Activated CD8-positive, alpha-beta memory T cell treated with anti-CD3 and anti-CD28 coated beads, Interleukin-2, amount 50 U/mL, for 4 hours (primary cell): ENCODE results near the gene CELA1.

Experiments used
- DNase-seq: peaks from one replicate; pipeline ENCODE4 v3.0.0-alpha.2; 2020

Gene CELA1

DNA sequence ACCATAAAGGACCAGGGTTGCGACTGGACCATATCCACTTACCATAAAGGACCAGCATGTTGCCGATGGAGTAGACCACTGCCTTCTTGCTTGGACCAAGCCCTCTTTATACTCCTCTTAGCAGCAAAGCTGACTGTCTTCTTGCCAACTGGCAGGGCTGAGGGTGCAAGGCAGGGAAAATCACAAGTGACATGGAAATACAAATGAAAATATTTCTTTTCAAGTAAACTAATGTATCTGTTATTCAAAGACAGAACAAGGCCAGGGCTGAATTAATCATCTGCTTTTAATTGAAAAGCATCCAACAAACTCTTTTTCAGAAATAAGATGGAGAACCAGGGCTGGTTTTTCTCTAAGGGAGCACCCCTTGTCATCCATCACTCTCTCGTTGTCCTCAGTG is at the start of gene CELA1:
Gene CELA1 (minus strand): TSS at position 99 of the 400 bp plus-strand sequence. CDS start 41 bp downstream, at position 58.
- DNase-seq: no peak

DNA sequence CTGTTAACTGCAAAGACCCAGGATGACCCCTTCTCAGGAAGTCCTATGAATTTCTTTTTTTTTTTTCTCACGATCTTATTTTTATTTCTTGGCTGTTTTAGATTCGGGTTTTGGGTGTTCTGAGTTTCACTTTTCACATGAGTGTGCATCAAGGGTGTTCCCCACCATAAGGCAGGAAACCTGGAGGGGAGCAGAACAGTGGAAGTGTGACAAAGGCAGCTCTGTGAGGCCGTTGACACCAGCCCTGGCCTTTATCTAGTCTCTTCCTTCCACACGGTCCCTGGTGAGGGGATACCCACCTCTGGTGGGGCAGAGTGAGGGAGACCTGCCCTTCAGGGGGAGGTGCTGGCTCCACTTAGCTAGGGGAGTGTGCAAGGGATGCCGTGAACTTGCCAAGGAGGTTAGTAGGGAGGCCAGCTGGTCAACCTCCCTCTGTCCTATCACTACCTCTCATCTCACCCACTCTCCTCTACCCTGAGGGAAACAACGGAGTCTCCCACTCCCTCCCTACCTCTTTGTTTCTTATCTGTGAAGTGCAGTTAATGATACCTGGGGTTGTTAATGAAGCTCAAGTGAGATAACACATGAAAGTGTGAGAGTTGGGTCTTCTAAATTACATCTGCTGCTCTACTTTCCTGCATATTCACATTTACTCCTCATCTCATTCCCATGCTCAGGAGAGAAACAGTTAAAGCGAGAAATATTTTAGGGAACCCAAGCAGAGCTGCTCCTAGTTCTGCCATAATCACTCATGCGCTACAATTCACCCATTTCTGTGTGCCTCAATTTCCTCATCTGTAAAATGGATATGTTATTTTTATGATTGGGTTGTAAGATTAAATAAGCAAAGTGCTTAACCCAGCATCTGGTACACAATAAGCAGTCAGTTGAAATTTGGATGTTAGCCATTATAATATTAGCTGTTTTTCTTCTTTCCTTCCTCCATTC is 49.1 kb upstream of the CELA1 start:
- DNase-seq: no peak

DNA sequence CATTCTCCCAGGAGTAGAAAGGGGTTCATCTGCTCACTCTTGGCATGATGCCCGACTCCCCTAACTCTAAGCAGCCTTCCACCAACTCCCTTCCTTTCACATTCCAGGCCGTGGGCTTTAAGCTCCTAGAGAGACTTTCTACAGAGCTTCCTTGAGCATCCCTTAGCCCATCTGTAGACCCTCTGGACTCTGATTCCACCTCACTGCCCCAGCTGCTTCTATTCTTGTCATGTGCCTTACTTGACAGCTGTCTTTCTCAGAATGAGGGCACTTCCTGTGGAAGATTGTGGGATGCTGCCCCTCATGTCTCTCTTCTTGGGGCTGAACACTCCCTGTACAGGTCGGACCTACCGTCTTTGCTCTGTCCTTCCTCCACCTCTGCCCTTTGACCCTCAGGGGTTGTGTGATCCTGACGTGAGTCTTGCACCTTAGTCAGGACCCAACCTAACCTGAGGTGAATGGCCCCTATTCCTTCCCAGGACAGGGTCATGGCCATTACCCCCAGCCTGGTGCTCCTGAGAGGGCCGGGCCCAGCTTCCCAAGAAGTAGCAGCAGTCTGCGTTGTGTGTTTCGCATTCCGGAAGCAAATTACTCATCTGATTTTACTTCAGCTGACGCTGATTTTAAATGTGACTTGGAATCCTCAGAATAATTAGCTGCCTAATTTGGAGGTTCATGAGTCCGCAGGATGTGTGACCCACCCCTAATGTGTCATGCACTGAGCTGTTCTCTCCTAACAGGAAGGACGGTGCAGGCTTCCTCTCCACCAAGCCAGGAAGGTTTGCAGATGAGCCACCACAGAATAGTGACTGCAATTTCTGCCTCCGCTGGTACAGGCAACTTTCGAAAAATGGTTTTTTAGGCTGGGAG is 47.4 kb upstream of the CELA1 start:
- DNase-seq: peak; percentile 65

DNA sequence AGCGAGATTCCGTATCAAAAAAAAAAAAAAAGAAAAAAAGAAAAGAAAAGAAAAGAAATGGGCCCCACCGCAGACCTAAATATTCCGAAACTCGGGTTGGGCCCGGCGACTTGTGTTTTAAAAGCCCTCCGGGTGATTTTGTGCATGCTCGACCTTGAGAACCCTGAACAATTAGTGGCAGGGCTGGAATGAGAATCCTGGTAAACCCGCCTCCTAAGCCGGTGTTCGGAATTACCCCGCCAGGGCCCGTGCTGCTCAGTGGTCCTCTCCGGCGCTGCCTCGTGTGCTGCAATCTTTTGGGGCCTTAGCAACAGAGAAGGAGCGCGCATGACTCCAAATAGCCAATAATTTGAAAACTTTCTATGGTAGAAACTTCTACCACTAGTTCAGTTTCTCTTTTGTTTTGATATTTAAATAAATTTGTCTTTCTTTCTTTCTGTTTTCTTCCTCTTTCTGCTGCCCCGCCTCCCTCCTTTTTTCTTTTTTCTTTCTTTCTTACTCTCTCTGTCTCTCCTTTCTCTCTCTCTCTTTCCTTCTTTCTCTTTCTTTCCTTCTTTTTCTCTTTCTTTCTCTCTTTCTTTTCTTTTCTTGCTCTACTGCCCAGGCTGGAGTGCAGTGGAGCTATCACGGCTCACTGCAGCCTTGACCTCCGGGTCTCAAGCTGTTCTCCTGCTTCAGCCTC is 46.2 kb upstream of the CELA1 start:
- peak; percentile 29 for DNase-seq

DNA sequence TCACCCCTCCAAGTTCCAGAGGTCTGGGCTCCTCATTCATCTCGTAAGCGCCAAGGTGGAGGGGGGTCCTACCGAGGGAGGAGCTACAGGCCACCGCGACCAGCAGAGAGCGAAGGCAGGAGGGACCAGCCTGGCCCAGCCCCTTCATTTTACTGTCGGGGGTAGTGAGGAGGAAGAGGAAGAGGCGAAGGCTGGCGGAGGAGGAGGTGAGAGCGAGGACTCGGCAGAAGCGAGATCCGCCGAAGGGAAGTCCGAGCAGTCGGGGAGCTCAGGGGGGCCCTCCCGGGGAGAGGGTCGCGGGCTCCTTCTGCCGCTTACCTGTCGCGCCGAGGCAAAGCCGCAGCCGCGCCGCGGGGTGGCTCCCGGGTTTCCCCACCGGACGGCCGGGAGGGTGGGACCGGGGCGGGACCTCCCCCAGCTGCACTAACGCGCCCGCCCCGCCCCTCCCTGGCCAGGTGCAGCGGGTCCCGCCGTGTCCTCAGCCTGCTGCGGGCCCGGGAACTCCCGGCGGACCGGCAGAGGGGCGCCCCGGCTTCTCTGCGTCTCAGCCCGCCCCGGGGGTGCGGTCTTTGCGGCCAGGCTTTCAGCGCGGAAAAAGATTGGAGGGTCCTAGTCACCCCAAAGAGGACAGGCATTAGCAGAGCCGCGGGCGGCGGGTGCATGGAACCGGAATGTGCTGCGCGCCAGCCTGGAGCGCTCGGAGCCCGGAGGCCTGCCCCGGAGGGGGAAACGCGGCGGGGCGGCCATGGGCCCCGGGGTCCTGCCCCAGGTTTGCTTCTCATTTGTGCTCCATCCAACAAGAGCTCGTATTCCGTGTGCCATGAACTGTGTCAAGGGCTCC is 45.0 kb upstream of the CELA1 start, which contains the start of gene GALNT6:
Gene GALNT6 (minus strand): TSS at position 124 of the 841 bp plus-strand sequence. CDS start 11,625 bp downstream, outside the sequence.
- peak; percentile 75 for DNase-seq

DNA sequence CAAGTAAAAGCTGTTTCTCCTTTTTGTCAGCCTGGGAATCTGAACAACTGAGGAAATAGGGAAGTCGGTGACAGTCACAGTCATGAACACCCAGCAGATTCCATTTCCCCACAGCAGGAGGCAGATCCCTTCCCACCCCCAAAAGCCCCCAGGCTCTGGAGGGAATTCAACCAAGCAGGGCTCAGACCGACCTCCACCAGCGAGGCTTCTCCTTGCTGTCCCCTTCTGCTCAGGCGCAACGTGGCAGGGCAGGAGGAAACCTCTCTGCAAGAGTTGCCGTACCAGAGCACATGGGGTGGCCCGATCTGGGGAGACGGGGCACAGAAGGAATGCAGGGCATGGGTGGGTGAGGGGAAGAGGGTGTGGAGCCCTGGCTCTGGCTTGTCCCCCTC is 44.4 kb upstream of the CELA1 start:
- no peak for DNase-seq

DNA sequence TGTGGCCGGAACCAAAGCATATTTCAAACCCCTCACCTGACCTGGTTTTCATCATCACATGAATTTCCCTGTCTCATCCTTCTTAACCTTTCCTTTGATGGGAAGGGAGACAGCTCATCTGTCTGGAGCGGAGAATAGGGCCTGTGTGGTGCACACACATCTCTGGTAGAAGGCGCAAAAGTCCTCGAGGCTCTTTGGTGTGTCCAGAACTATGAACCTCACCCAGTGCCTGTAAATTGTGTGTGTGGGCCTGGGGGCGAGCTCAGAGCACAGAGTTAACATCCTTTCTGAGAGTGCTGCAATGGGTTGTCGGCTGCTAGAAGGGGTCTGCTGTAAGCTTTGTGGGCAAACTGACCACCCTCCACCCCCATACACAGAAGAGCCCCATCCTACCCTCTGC is 44.0 kb upstream of the CELA1 start:
- no peak for DNase-seq

DNA sequence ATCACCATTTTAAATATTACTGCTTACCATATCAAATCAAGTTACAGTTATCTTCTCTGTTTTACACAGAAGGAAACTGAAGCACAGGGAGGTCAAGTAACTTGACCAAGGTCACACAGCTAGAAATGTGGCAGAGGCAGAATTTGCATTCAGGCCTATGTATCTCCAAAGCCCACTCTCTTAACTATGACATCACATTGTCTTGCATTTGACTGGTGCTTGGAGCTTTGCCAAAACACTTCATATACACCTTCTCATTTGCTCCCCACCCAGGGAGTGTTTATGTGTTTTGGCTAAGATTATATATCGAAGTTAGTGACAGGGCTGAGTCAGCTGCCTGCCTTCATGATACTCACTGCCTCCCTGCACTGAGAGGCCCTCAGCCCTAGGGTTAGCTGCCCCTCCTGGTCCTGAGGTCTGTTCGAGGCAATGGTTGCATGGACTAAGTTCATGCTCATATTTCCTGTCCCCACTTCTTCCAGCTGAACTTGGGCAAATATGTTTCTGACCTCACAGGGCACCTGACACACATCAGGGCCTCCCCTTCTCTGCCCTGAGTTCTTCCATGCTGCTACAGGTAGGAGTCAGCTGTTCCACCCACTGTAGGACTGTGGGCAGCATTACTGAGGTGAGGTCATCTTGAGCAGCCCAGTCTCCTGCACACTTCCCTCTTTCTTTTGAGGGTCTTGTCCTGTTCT is 43.0 kb upstream of the CELA1 start:
- peak; percentile 38 for DNase-seq

DNA sequence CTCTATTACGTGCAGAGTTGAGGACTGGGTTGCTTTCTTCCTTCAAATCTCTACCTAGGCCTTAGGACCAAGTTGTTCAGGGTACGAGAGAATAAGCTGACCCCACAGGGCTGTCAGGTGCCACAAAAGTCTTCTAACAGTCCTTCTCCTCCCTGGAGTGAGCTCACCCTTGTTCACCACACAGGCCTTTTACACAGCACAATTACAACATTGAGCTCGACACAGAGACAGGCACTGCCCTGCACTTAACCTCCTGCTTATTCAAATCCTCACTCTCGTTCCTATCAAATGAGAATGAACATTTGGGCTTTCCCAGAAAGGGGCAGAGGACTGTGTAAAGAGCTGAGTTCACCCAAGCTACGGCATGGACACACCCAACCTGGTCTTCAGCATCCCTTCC is 42.4 kb upstream of the CELA1 start:
- no peak for DNase-seq

DNA sequence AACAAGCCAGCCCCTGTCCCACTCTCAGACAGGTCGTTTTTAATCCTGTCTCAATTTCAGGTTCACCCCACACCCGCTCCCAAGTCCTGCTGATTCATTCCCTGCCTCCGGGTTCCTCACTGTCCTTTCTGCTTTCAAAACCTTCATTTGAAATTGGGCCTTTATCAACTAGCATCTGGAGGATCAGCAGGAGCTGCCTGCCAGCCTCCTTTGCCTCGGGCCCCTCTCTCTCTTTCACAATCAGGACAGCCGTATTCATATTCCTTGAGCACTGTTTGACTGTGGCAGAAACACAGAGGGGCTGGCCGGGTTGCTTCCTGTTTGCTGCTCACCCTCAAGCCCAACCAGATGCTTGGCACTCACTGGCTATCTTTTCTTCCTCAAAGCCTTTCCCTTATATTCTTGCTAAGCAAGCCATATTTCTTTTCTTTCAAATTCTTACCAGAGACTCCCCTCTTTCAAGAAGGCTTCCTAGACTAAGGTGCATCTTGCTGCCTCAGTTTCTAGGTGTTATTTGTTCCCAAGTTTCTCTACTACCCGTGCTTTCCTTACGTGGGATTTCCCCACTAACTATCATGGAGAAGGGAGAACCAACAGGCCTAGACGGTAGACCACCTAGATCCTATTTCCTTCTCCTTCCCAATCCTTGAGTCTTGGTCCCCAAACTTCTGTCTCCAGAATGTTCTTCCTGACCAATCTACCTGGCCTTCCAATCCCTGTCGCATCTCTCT is 41.8 kb upstream of the CELA1 start:
- DNase-seq: no peak

DNA sequence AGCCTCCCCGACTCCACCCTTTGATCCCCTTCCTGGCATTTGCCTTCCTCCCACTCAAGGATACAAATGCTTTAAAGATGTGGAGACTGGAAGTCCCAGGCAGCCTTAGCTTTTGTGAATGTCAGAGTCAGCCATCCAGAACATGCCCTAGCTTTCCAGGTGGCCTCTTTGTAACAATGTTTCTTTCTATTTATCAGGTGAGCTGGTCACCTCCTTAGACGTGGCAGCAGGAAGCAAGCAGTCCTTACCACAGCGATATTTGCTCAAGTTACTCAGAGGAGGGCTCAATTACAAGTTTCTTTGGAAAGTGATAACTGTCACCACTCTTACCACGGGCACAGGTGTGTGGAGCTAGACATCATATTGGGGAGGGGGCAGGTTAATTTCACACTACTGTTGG is 39.9 kb upstream of the CELA1 start:
- no peak for DNase-seq

DNA sequence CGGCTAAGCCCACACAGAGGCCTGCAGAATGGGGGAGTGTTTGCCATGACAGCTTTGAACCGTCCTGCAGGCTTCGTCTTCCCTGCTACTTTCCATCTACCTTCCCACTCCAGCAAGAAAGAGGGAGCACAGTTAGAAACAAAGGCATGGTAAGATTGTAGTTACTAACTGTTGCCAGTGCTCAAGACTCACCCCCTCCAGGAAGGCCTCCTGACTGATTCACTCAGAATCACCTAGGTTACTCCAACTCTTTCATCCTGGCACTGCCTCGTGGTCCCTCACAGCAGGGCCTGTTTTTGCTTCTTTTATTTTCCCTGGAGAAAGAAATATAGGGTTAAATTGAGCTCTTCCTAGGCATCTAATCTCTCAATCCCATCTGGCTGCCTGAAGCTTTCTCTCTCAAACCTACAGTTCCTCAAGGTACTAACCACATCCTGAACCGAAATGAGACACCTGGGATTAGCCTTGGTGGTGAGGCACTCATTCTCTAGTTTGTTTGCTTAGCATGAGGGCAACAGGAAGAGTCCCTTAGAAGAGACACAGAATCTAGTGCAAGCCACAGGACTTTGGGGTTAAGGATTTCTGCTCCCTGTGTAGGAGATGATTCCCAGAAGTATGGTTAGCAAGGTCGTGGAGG is 36.9 kb upstream of the CELA1 start:
- no peak for DNase-seq

DNA sequence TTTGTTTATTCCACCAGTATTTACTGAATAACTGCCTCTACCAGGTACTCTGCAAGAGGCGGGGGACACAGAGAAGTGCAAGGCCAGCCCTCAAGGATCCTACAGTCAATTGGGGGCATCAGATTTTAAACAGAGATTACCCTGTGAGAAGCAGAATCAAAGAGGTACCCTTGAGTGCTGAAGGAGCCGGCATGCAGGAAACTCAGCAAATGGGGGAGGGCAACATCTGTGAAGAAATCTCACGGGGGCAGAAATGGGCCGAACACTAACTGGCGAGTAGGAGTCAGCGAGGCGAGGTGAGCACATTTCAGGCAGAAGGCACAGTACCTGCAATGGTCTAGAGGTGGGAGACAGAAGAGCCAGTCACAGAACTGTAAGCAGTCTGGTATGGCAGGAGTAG is 35.7 kb upstream of the CELA1 start:
- no peak for DNase-seq

DNA sequence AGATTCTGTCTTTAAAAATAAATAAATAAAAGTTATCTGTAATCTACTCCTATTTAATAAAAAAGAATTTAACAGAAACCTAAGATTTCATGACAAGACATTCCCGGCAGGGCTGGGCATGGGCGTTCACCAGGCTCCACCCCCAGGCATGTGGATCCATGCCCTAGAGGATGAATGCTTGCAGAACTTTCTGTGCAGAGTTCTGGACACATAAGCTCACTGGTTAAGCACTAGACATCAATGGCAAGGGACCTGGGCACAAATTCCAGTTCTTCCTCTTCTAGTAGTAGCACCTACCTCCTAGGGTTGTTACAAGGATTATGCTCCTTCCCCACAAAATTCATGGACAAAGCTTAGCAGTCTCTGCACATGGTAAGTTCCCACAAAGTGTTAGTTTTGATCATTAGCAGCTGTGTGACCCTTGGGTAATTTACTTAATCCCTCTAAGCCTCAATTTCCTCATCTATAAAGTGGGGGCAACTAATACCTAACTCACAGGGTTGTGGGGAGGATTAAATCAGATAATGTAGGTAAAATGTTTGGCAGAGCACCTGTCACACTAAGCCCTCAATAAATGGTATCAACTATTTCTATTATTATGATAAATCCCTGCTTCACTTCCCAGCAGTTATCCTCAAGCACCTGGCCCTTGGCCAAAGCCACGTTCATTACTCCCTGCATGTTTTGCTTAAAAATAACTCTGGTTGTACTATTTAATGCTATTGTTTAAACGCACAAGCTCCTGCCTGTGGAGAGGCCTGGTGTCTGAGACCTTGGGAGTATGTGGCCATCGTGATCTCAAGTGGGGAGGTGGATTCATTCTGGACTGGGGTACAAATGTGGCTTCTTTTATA is 35.0 kb upstream of the CELA1 start:
- DNase-seq: no peak

DNA sequence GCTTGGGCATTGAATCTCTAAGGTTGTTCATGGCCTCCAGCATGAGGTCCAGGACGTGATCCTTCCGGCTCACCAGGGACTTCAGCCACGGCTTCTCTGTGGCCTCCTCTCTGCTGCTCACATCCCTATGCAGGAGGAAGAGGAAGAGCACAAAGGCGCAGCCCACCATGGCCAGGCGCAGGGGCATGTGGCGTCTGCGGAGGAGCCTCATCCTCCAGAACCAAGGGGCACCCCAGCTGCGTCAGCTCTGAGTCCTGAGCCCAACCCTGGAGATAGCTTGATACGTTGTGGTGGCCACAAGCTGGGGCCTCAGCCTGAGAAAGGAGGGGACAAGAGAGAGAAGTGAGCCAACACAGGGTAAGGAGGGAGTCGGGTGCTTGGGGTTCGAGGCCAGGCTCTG is 33.1 kb upstream of the CELA1 start:
- DNase-seq: no peak

DNA sequence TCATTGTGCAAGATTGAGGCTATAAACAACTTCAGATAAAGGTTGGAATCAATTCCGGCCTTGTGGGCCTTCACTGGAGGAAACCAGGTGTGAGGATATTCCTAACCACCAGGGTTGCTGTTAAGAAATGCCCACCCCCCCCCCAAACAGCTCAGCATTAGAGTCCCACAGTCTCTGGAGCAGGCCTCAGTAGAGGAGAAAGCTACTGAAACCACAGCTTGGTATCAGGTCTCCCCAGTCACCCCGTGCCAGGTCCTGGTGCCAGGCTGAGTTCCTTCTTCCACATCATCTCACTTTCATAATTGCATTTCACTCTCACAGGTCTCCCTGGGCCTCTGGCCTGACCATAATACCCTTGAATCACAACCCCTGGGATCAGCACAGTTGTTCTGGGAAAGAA is 32.3 kb upstream of the CELA1 start:
- DNase-seq: no peak

DNA sequence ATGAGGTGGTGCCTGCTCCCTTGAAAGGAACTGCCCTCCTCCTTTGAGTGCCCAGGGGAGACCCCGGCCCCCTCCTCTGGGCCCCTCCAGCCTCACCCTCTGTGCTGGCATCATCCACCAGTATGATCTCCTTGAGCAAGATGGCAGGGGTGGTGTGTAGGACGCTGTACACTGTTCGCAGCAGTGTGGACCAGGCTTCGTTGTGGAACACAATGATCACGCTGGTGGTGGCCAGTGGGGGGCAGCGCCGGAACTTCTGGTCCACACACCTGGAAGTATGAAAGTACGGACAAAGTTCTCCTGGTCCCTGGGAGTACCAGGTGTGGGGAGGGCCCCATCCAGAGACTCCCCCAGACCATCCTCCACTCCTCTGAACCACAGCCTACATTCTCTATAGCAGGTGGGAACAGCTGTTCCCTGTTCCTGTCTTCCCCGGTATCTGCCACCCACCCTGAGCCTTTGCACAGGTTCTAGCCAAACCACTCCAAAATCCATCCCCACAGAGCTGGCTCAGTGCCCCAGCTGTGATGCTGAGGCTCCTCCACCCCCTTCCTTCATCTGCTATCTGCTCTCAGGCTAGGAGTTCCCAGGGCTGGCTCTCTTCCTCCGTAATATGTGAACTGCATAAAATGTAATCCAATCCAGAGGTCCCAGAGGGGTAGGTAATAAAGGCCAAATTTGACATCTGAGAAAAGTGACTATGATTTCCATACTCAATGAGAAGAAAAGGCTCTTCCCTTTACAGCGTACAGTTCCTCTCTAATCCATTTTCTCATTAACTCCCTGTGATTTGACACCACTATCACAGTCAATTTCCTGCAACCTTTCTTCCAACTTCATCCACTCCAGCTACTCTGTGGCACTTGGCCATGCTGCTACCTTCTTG is 30.9 kb upstream of the CELA1 start:
- DNase-seq: no peak

DNA sequence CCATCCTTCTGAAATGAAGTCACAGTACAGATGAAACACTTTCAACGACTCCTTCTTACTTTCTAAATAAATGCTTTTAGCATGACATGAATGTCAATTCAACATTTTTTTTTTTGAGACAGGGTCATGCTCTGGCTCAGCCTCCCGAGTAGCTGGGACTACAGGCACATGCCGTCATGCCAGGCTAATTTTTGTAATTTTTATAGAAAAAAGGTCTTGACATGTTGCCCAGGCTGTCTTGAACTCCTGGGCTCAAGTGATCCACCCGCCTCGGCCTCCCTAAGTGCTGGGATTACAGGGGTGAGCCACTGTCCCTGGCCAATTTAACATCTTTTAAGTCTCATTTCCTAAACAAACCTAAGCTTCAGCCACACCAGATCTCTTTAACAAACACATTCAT is 28.4 kb upstream of the CELA1 start:
- DNase-seq: no peak
